Heart left ventricle (tissue), 16 donors: ENCODE measurements around the gene BRICD5. TPM values are rescaled to one million over a fixed set of nuclear protein-coding genes. Genes with fewer than 3 reads are reported as not detected.

ENCODE experiments used
- ATAC-seq, 4 donors: fragments of 200-7000 bp; cut with Tn5 transposase; one replicate each; pipeline ENCODE4 v1.9.1; 2020 to 2022; ENCODE audit warnings: moderate library complexity in 4 of 4, mild to moderate bottlenecking in 3 of 4, moderate number of reproducible peaks in 1 of 4
- DNase-seq, 5 donors: peaks; one replicate each; pipeline ENCODE4 v3.0.0-alpha.2; 2020
- H3K27ac ChIP-seq, 12 donors: fragments of 200-600 bp; sonication (generic) in 4 of 12; one replicate each; pipeline versions ENCODE4 v1.5.0 to v1.8.0; 2016 to 2022; ENCODE audit warnings: mild to moderate bottlenecking in 2 of 12
- H3K27me3 ChIP-seq, 9 donors: fragments of 200-600 bp; sonication (generic) in 2 of 9; one replicate each; pipeline versions ENCODE4 v1.5.1 to v1.8.0; 2016 to 2022; ENCODE audit warnings: mild to moderate bottlenecking in 3 of 9
- H3K36me3 ChIP-seq, 9 donors: fragments of 200-600 bp; sonication (generic) in 2 of 9; one replicate each; pipeline versions ENCODE4 v1.5.0 to v1.8.0; 2018 to 2022; ENCODE audit warnings: mild to moderate bottlenecking in 2 of 9
- H3K4me1 ChIP-seq, 12 donors: fragments of 200-600 bp; sonication (generic) in 4 of 12; one replicate each; pipeline versions ENCODE4 v1.5.0 to v1.8.0; 2016 to 2022; ENCODE audit warnings: mild to moderate bottlenecking in 3 of 12
- H3K4me3 ChIP-seq, 12 donors: fragments of 200-600 bp; sonication (generic) in 4 of 12; one replicate each; pipeline versions ENCODE4 v1.5.0 to v1.8.0; 2017 to 2022; ENCODE audit warnings: mild to moderate bottlenecking in 9 of 12, moderate library complexity in 4 of 12
- H3K9me3 ChIP-seq, 12 donors: fragments of 200-600 bp; sonication (generic) in 4 of 12; one replicate each; pipeline versions ENCODE4 v1.5.0 to v1.8.0; 2016 to 2022; ENCODE audit warnings: mild to moderate bottlenecking in 1 of 12
- CTCF ChIP-seq, 12 donors: fragments of 200-600 bp; sonication (generic) in 4 of 12; IDR thresholded peaks; one replicate each; pipeline versions ENCODE4 v1.5.0 to v1.8.0; 2018 to 2022; ENCODE audit warnings: antibody characterized with exemption in 12 of 12, mild to moderate bottlenecking in 5 of 12
- POLR2A ChIP-seq, 2 donors: fragments of 450-650 bp; IDR thresholded peaks; one replicate each; pipeline ENCODE4 v1.6.1; 2017; ENCODE audit warnings: antibody characterized with exemption in 2 of 2, mild to moderate bottlenecking in 2 of 2, moderate library complexity in 2 of 2
- WGBS, 4 donors: extraction: QIAGEN DNeasy Blood & Tissue Kit in 2 of 4; methylation state at CpG; one replicate each; pipeline versions ENCODE4 v1.1.5 to v1.1.7; 2013 to 2018; 5-methylcytosine and 5-hydroxymethylcytosine counted together
- intact Hi-C, 10 donors: fragments of 100-400 bp; cut with DNase I; formaldehyde crosslinking; loops; one replicate each; pipeline versions ENCODE4 v1.11.1 to v1.14.2; 2022
- polyA plus RNA-seq, 2 donors: library from polyadenylated mRNA; stranded (reverse); fragments of 200-250 nt; gene quantifications; one replicate each; pipeline ENCODE4 v1.2.3, GENCODE V29; 2013
- total RNA-seq, 9 donors: library from RNA; depleted of rRNA in 2 of 9; stranded (reverse); fragments of >200 nt in 2 of 9; fragmentation: NEBNext Ultra II Directional in 3 of 9; extraction: Animal tissue kit (Norgen Biotek cat#: 25700) in 3 of 9; gene quantifications; one replicate each; pipeline versions ENCODE4 v1.1.0 to v1.2.4, GENCODE V29; 2016 to 2023
- donor health status: ischemic (EF 13 %, LVEDD 7.1; RV severe dilation, severe dysfunction).
- donor health status: healthy with polysubstance abuse.
- donor health status: DM: no; HTN: yes; CAD: no.
- donor health status: DM: no; HTN: no; CAD: no.
- donor health status: ischemic (EF 25% LVEDD 6.9; RV normal size, moderate dysfunction).
- donor health status: ischemic (EF 25% LVEDD 5.7; RV mildly dilated, moderate dysfunction).
- donor health status: healthy.
- donor health status: DM: yes; HTN: yes; CAD: no.
- donor health status: ischemic (EF 35%, LVEDD 5.7; RV mildly dilated, moderate dysfunction).
- donor health status: nonischemic (EF 11% LVEDD 7.7; RV severe dilation, severe dysfunction).
- donor health status: DM: yes; HTN: yes; CAD: no.
- donor health status: PGD.
- donor health status: ischemic (EF 29% LVEDD 5.4; RV normal size, mild dysfunction).
- donor health status: nonischemic (EF 23%, LVEDD 6.1; RV moderate dilation, normal function).

Gene BRICD5
- total and polyA plus RNA-seq, 11 donors, result 1.7 to 11.7 (median 5.5) TPM

GRCh38 chr16:2214719-2214968, 4.0 kb upstream of the BRICD5 start, which contains the start of gene PGP:
TSS of gene PGP (minus strand) at chr16:2214840. CDS start at chr16:2214777, 63 bp downstream.
- 0 to 1% (median 1%) methylated on average over 14 to 48 of the region's 48 CpGs for WGBS, 4 donors
- H3K27me3 ChIP-seq, result no peaks in the 10 kb centered on the region
- no peak for DNase-seq
- ATAC-seq, result peak in 2 of 4 donors; percentile 82 to 87
- H3K4me3 ChIP-seq, result peak within 1 kb of the TSS; percentile 64 to 99 (median 88)
- intact Hi-C loops, result loop anchor here in 1 of 10 donors (10.0 kb wide), 1 partner anchor 60 kb away; the partner anchor contains the start of gene TRAF7
- no peak for TF ChIP-seq CTCF (IDR thresholded peaks at IDR 0.05)
- no peak for TF ChIP-seq POLR2A (IDR thresholded peaks at IDR 0.05)
- no peaks in the 10 kb centered on the region for H3K9me3 ChIP-seq
- H3K27ac ChIP-seq, result peak within 1 kb of the TSS; percentile 84 to 99 (median 95)
- H3K36me3 ChIP-seq, result peaks cover 0 to 14% (median 5%) of the 10 kb centered on the region in 9 donors
- H3K4me1 ChIP-seq, result peaks cover 14 to 49% (median 29%) of the 10 kb centered on the region in 12 donors

GRCh38 chr16:2213817-2214718, 3.4 kb upstream of the BRICD5 start:
- 1 to 5% (median 1%) methylated on average over 10 to 98 of the region's 98 CpGs for WGBS, 4 donors

GRCh38 chr16:2212362-2213324, 2.0 kb upstream of the BRICD5 start:
- H3K4me1 ChIP-seq, result peaks cover 14 to 58% (median 29%) of the 10 kb centered on the region in 12 donors
- peak in 3 of 5 donors; percentile 70 to 83 (median 80) for DNase-seq
- intact Hi-C loops, result loop anchor here in 1 of 10 donors (10.0 kb wide), 1 partner anchor 58 kb away; the partner anchor contains the start of gene TRAF7
- WGBS, 4 donors, result 40 to 45% (median 44%) methylated on average over 18 to 19 of the region's 19 CpGs
- TF ChIP-seq CTCF (IDR thresholded peaks at IDR 0.05) (no peak), POLR2A (IDR thresholded peaks at IDR 0.05) (peak in 1 of 2 donors; percentile 37)
- peak overlapping the region in 11 of 12 donors; percentile 69 to 94 (median 88) for H3K27ac ChIP-seq
- H3K27me3 ChIP-seq, result no peaks in the 10 kb centered on the region
- peaks cover 0 to 34% (median 25%) of the 10 kb centered on the region in 9 donors for H3K36me3 ChIP-seq
- no peaks in the 10 kb centered on the region for H3K9me3 ChIP-seq
- H3K4me3 ChIP-seq, result peak overlapping the region; percentile 64 to 99 (median 88)
- peak; percentile 2 to 41 (median 35) for ATAC-seq

More at GRCh38 chr16:2213817-2214718, 3.4 kb upstream of the BRICD5 start:
- Histone ChIP-seq H3K27me3 (no peaks in the 10 kb centered on the region), H3K9me3 (no peaks in the 10 kb centered on the region), H3K4me1 (peaks cover 14 to 52% (median 29%) of the 10 kb centered on the region in 12 donors), H3K4me3 (peak overlapping the region; percentile 64 to 99 (median 88)), H3K36me3 (peaks cover 0 to 20% (median 11%) of the 10 kb centered on the region in 9 donors), H3K27ac (peak overlapping the region; percentile 27 to 94 (median 88))
- intact Hi-C loops, result loop anchor here in 1 of 10 donors (10.0 kb wide), 1 partner anchor 59 kb away; the partner anchor contains the start of gene TRAF7
- no peak for ATAC-seq
- DNase-seq, result no peak
- TF ChIP-seq POLR2A (IDR thresholded peaks at IDR 0.05), result no peak
- no peak for TF ChIP-seq CTCF (IDR thresholded peaks at IDR 0.05)
